HEK293 (cell line): ENCODE measurements around the gene SIM2.

ENCODE experiments used
- CTCF ChIA-PET: fragments of 350-600 bp; formaldehyde crosslinking; extraction: SDS; loops from one replicate; lab custom pipeline; 2021; ENCODE audit warnings: antibody characterized with exemption; lab: Yijun Ruan, JAX
- POLR2A ChIA-PET: fragments of 300-600 bp; formaldehyde crosslinking; extraction: SDS; loops from one replicate; lab custom pipeline; 2020; ENCODE audit warnings: antibody characterized with exemption, inconsistent platforms; lab: Yijun Ruan, JAX
- H3K27ac ChIP-seq: fragments of 200-500 bp; sonication (Bioruptor generic); 2 replicates; pipeline ENCODE4 v1.5.1; 2014; ENCODE audit warnings: low read depth, low read length, control low read depth, inconsistent platforms; ENCODE audit errors: extremely low read depth
- H3K36me3 ChIP-seq, 2 experiments: fragments of 200-500 bp in 1 of 2; sonication (Bioruptor generic) in 1 of 2; 1 replicate in 1 of 2; 2 replicates in 1 of 2; pipeline ENCODE4 v1.5.1; 2014 to 2017; ENCODE audit warnings: inconsistent platforms in 2 of 2, low read length in 2 of 2; ENCODE audit not compliant: control insufficient read depth in 2 of 2, insufficient read depth in 1 of 2
- H3K4me1 ChIP-seq: fragments of 200-500 bp; sonication (Bioruptor generic); 2 replicates; pipeline ENCODE4 v1.5.1; 2014; ENCODE audit warnings: mild to moderate bottlenecking, low read length, inconsistent platforms; ENCODE audit not compliant: control insufficient read depth, insufficient read depth
- H3K4me3 ChIP-seq: 2 replicates; pipeline ENCODE4 v1.5.1; 2011; ENCODE audit warnings: low read depth, mild to moderate bottlenecking, control low read depth, low read length, moderate library complexity
- H3K9me3 ChIP-seq: fragments of 200-500 bp; sonication (Bioruptor generic); 2 replicates; pipeline ENCODE4 v1.5.1; 2014; ENCODE audit warnings: low read depth, low read length, inconsistent platforms; ENCODE audit not compliant: control insufficient read depth, insufficient read depth
- HOXC10 ChIP-seq: sonication (generic); formaldehyde crosslinking; IDR thresholded peaks from 2 replicates; pipeline ENCODE4 v1.8.1; 2023; ENCODE audit warnings: mild to moderate bottlenecking, missing genetic modification reagents
- KLF9 ChIP-seq: fragments of 450-650 bp; formaldehyde crosslinking; IDR thresholded peaks from 2 replicates; pipeline ENCODE4 v1.5.1; 2016; ENCODE audit warnings: missing biosample characterization, missing genetic modification characterization, low read depth
- MEIS1 ChIP-seq: sonication (generic); formaldehyde crosslinking; IDR thresholded peaks from 2 replicates; pipeline ENCODE4 v1.8.1; 2022; ENCODE audit warnings: missing genetic modification reagents, mild to moderate bottlenecking, borderline replicate concordance
- REPIN1 ChIP-seq: fragments of 450-650 bp; formaldehyde crosslinking; IDR thresholded peaks from 2 replicates; pipeline ENCODE4 v1.5.1; 2017; ENCODE audit warnings: missing biosample characterization, missing genetic modification characterization, low read depth
- ZNF121 ChIP-seq: fragments of 450-650 bp; formaldehyde crosslinking; IDR thresholded peaks from 2 replicates; pipeline ENCODE4 v1.5.1; 2016; ENCODE audit warnings: missing biosample characterization, missing genetic modification characterization
- ZNF157 ChIP-seq: fragments of 450-650 bp; formaldehyde crosslinking; IDR thresholded peaks from 2 replicates; pipeline ENCODE4 v1.5.1; 2016; ENCODE audit warnings: missing biosample characterization, missing genetic modification characterization
- ZNF24 ChIP-seq: fragments of 450-650 bp; formaldehyde crosslinking; IDR thresholded peaks from 2 replicates; pipeline ENCODE4 v1.5.1; 2016; ENCODE audit warnings: missing biosample characterization, missing genetic modification characterization
- ZNF274 ChIP-seq, 2 experiments: fragments of 200-500 bp in 1 of 2; fragments of 450-650 bp in 1 of 2; sonication (Bioruptor generic) in 1 of 2; formaldehyde crosslinking in 1 of 2; IDR thresholded peaks; 2 replicates each; pipeline versions ENCODE4 v1.5.1 to v1.6.1; 2014 to 2016; ENCODE audit warnings: borderline replicate concordance in 1 of 2, inconsistent platforms in 1 of 2, low read length in 1 of 2, missing biosample characterization in 1 of 2, missing genetic modification characterization in 1 of 2
- ZNF311 ChIP-seq: fragments of 450-650 bp; formaldehyde crosslinking; IDR thresholded peaks from 2 replicates; pipeline ENCODE4 v1.5.1; 2017; ENCODE audit warnings: missing biosample characterization, missing genetic modification characterization, borderline replicate concordance
- ZNF37A ChIP-seq: fragments of 450-650 bp; IDR thresholded peaks from 2 replicates; pipeline ENCODE4 v1.5.1; 2018; ENCODE audit warnings: missing biosample characterization, missing genetic modification characterization
- ZNF416 ChIP-seq: fragments of 450-650 bp; formaldehyde crosslinking; IDR thresholded peaks from 2 replicates; pipeline ENCODE4 v1.5.1; 2016; ENCODE audit warnings: missing biosample characterization, missing genetic modification characterization
- ZNF501 ChIP-seq: fragments of 450-650 bp; formaldehyde crosslinking; IDR thresholded peaks from 2 replicates; pipeline ENCODE4 v1.5.1; 2016; ENCODE audit warnings: missing biosample characterization, missing genetic modification characterization
- ZNF510 ChIP-seq: fragments of 450-650 bp; formaldehyde crosslinking; IDR thresholded peaks from 2 replicates; pipeline ENCODE4 v1.5.1; 2018; ENCODE audit warnings: mild to moderate bottlenecking, missing genetic modification characterization, missing biosample characterization; ENCODE audit not compliant: insufficient replicate concordance
- ZNF621 ChIP-seq: fragments of 450-650 bp; formaldehyde crosslinking; IDR thresholded peaks from 2 replicates; pipeline ENCODE4 v1.5.1; 2017; ENCODE audit warnings: missing biosample characterization, missing genetic modification characterization
- ZNF623 ChIP-seq: fragments of 450-650 bp; formaldehyde crosslinking; IDR thresholded peaks from 2 replicates; pipeline ENCODE4 v1.5.1; 2016; ENCODE audit warnings: missing biosample characterization, missing genetic modification characterization
- ZNF664 ChIP-seq: fragments of 450-650 bp; formaldehyde crosslinking; IDR thresholded peaks from 2 replicates; pipeline ENCODE4 v1.5.1; 2016; ENCODE audit warnings: missing biosample characterization, missing genetic modification characterization
- TF ChIP-seq, protein P1 (sequence below): fragments of 450-650 bp; formaldehyde crosslinking; conservative IDR thresholded peaks from 2 replicates; pipeline ENCODE4 v1.5.1; 2016; ENCODE audit warnings: low read depth, missing biosample characterization, missing genetic modification characterization
- TF ChIP-seq, protein P2 (sequence below): fragments of 450-650 bp; formaldehyde crosslinking; IDR thresholded peaks from 2 replicates; pipeline ENCODE4 v1.5.1; 2016; ENCODE audit warnings: missing biosample characterization, missing genetic modification characterization

SIM2 gene

DNA sequence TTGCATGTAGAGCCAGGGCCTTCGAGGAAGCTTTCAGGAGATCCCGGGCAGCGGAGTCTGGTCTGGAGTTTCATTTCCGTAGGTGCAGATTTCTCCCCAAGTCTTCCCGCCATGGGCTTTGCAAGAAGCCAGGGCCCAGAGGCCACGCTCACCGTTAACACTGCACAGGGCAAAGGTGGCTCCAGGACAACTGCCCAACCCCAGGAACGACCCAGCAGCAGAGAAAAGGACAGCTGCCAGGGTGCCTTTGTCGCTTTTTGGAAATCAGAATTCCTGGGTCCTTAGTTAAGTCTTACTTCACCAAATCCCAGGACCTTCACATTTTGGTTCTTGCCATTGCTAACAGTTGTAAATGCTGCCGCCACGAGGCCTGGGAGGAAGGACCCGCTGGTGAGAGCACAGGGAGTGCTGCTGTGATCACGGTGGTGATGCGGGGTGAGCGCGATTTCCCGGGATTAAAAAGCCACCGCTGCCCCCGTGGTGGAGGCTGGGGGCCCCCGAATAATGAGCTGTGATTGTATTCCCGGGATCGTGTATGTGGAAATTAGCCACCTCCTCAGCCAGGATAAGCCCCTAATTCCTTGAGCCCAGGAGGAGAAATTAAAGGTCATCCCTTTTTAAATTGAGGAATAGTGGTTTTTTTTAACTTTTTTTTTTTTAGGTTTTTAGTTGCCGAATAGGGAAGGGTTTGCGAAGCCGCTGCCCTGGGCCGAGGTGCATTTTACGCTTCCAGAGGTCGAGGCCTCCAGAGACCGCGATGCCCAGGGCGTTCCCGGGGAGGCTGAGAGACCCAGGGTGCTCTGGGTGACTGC, 8.2 kb downstream of the SIM2 start:
- Histone ChIP-seq H3K9me3 (no peaks in the 10 kb centered on the region), H3K4me3 (no peak overlapping the region), H3K36me3 (peaks cover 3 to 11% of the 10 kb centered on the region in 2 experiments; a peak in 2 of 3 replicates), H3K4me1 (peaks cover 3% of the 10 kb centered on the region; the same call in 1 of the 2 replicates), H3K27ac (no peak overlapping the region)
- CTCF ChIA-PET, result interaction anchor here (0.6 to 0.7 kb wide), 3 partner anchors 12 to 221 kb away, joined by 3 read pairs; no protein-coding TSS in a partner anchor
- TF ChIP-seq HOXC10 (CRISPR knock-in tag) (no peak), ZNF510 (tag by site-specific recombination) (no peak), REPIN1 (no peak), ZNF157 (tag by site-specific recombination) (no peak), ZNF121 (tag by site-specific recombination) (no peak), ZNF311 (tag by site-specific recombination) (no peak), ZNF664 (tag by site-specific recombination) (no peak), KLF9 (tag by site-specific recombination) (no peak), ZNF416 (tag by site-specific recombination) (no peak), ZNF623 (tag by site-specific recombination) (no peak), MEIS1 (CRISPR knock-in tag) (no peak), ZNF274 (IDR thresholded peaks at IDR 0.05; ENCODE audit: low read length) (no peak), ZNF274 (tag by site-specific recombination; IDR thresholded peaks at IDR 0.05; ENCODE audit: borderline replicate concordance) (no peak), ZNF501 (tag by site-specific recombination) (no peak), ZNF621 (no peak), ZNF37A (tag by site-specific recombination) (no peak), ZNF24 (tag by site-specific recombination) (no peak)
- TF ChIP-seq, protein P1, sequence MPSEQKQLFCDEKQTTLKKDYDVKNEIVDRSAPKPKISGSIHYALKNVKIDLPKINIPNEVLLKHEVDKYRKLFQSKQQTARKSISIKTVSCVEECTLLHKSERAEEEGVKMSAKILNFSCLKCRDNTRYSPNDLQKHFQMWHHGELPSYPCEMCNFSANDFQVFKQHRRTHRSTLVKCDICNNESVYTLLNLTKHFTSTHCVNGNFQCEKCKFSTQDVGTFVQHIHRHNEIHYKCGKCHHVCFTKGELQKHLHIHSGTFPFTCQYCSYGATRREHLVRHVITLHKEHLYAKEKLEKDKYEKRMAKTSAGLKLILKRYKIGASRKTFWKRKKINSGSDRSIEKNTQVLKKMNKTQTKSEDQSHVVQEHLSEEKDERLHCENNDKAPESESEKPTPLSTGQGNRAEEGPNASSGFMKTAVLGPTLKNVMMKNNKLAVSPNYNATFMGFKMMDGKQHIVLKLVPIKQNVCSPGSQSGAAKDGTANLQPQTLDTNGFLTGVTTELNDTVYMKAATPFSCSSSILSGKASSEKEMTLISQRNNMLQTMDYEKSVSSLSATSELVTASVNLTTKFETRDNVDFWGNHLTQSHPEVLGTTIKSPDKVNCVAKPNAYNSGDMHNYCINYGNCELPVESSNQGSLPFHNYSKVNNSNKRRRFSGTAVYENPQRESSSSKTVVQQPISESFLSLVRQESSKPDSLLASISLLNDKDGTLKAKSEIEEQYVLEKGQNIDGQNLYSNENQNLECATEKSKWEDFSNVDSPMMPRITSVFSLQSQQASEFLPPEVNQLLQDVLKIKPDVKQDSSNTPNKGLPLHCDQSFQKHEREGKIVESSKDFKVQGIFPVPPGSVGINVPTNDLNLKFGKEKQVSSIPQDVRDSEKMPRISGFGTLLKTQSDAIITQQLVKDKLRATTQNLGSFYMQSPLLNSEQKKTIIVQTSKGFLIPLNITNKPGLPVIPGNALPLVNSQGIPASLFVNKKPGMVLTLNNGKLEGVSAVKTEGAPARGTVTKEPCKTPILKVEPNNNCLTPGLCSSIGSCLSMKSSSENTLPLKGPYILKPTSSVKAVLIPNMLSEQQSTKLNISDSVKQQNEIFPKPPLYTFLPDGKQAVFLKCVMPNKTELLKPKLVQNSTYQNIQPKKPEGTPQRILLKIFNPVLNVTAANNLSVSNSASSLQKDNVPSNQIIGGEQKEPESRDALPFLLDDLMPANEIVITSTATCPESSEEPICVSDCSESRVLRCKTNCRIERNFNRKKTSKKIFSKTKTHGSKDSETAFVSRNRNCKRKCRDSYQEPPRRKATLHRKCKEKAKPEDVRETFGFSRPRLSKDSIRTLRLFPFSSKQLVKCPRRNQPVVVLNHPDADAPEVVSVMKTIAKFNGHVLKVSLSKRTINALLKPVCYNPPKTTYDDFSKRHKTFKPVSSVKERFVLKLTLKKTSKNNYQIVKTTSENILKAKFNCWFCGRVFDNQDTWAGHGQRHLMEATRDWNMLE (tag by site-specific recombination), result no peak
- TF ChIP-seq, protein P2, sequence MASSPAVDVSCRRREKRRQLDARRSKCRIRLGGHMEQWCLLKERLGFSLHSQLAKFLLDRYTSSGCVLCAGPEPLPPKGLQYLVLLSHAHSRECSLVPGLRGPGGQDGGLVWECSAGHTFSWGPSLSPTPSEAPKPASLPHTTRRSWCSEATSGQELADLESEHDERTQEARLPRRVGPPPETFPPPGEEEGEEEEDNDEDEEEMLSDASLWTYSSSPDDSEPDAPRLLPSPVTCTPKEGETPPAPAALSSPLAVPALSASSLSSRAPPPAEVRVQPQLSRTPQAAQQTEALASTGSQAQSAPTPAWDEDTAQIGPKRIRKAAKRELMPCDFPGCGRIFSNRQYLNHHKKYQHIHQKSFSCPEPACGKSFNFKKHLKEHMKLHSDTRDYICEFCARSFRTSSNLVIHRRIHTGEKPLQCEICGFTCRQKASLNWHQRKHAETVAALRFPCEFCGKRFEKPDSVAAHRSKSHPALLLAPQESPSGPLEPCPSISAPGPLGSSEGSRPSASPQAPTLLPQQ (tag by site-specific recombination), result no peak
- POLR2A ChIA-PET, result interaction anchor here (0.7 kb wide), 1 partner anchor 22 kb away, joined by 3 read pairs; no protein-coding TSS in a partner anchor
